ENCODE measurements around the gene MAP4K4. TPM values are rescaled to one million over a fixed set of nuclear protein-coding genes. Genes with fewer than 3 reads are reported as not detected.
A peak's percentile ranks its signal among the peaks of the same experiment; 100 is the strongest.

The MAP4K4 gene
- total and polyA plus RNA-seq, 9 donors, result 62.3 to 153 (median 133) TPM

GRCh38 chr2:101751875-101752619 is 54.5 kb downstream of the MAP4K4 start:
- Histone ChIP-seq H3K4me3 (ENCODE audit: low read length) (no peak overlapping the region), H3K4me1 (ENCODE audit: control insufficient read depth, insufficient read depth, low read length) (peaks cover 28% of the 10 kb centered on the region), H3K9me3 (replicated peaks; ENCODE audit: control insufficient read depth, low read depth, low read length) (no peaks in the 10 kb centered on the region), H3K36me3 (ENCODE audit: control insufficient read depth, insufficient read depth, low read length) (no peaks in the 10 kb centered on the region), H3K27me3 (ENCODE audit: control insufficient read depth, insufficient read depth, low read length) (no peaks in the 10 kb centered on the region), H3K27ac (ENCODE audit: low read length) (no peak overlapping the region)
- WGBS (ENCODE audit: insufficient coverage), result no CpG with 5 or more reads among the region's 3 CpGs
- DNase-seq, result no peak

- 8% methylated on average over 5 of the region's 5 CpGs for WGBS (ENCODE audit: insufficient coverage)
- H3K9me3 ChIP-seq (replicated peaks; ENCODE audit: control insufficient read depth, low read depth, low read length), result no peaks in the 10 kb centered on the region
- peak overlapping the region; percentile 7 for H3K27ac ChIP-seq (ENCODE audit: low read length)
- H3K36me3 ChIP-seq (ENCODE audit: control insufficient read depth, insufficient read depth, low read length), result no peaks in the 10 kb centered on the region
- peaks cover 28% of the 10 kb centered on the region for H3K4me1 ChIP-seq (ENCODE audit: control insufficient read depth, insufficient read depth, low read length)
- H3K4me3 ChIP-seq (ENCODE audit: low read length), result no peak overlapping the region
- DNase-seq, result no peak
- H3K27me3 ChIP-seq (ENCODE audit: control insufficient read depth, insufficient read depth, low read length), result no peaks in the 10 kb centered on the region
Measured at GRCh38 chr2:101752716-101753616, 55.5 kb downstream of the MAP4K4 start.

DNA sequence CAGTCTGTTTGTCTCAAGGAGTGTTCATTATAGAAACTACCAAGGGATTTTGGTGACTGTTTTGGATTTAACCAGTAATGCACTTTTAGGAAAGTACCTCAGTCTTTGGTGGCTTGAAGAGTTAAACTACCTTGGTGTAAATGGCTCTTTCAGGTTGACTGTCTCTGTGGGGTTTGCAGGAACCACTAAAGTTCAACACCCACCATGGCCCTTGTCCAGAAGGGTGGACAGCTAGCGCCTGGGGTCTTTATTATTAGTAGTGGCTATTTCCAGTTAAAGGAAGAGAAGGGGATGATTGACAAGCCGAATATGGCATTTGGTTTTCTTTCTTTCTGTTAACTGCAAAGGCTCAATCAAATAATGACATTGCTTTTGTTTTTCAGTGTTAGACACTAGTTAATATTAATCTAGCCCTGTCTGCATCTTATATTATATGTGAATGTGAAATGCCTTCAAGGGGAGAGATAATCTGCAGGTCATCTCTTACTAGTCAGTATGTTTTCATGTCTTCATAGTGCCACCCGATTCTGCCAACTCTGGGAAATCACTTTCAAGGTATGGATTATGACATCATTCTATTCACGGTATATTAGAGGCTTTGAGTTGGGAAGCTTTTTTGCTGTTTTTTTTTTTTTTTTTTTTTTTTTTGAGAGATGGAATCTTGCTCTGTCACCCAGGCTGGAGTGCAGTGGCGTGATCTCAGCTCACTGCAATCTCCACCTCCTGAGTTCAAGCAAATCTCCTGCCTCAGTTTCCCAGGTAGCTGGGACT is 56.4 kb downstream of the MAP4K4 start:
- Histone ChIP-seq H3K27ac (ENCODE audit: low read length) (no peak overlapping the region), H3K4me3 (ENCODE audit: low read length) (no peak overlapping the region), H3K27me3 (ENCODE audit: control insufficient read depth, insufficient read depth, low read length) (no peaks in the 10 kb centered on the region), H3K9me3 (replicated peaks; ENCODE audit: control insufficient read depth, low read depth, low read length) (no peaks in the 10 kb centered on the region), H3K36me3 (ENCODE audit: control insufficient read depth, insufficient read depth, low read length) (no peaks in the 10 kb centered on the region), H3K4me1 (ENCODE audit: control insufficient read depth, insufficient read depth, low read length) (peaks cover 28% of the 10 kb centered on the region)
- WGBS (ENCODE audit: insufficient coverage), result no CpG with 5 or more reads among the region's 5 CpGs
- no peak for DNase-seq

- no peaks in the 10 kb centered on the region for H3K9me3 ChIP-seq (replicated peaks; ENCODE audit: control insufficient read depth, low read depth, low read length)
- no peak for DNase-seq
- H3K36me3 ChIP-seq (ENCODE audit: control insufficient read depth, insufficient read depth, low read length), result no peaks in the 10 kb centered on the region
- no peak overlapping the region for H3K4me3 ChIP-seq (ENCODE audit: low read length)
- peaks cover 28% of the 10 kb centered on the region for H3K4me1 ChIP-seq (ENCODE audit: control insufficient read depth, insufficient read depth, low read length)
- H3K27me3 ChIP-seq (ENCODE audit: control insufficient read depth, insufficient read depth, low read length), result no peaks in the 10 kb centered on the region
- WGBS (ENCODE audit: insufficient coverage), result 71% methylated on average over 1 of the region's 2 CpGs
- H3K27ac ChIP-seq (ENCODE audit: low read length), result no peak overlapping the region
Measured at GRCh38 chr2:101754618-101755017, 57.1 kb downstream of the MAP4K4 start.

GRCh38 chr2:101756266-101756665 is 58.8 kb downstream of the MAP4K4 start:
- DNase-seq, result no peak
- Histone ChIP-seq H3K27ac (ENCODE audit: low read length) (no peak overlapping the region), H3K36me3 (ENCODE audit: control insufficient read depth, insufficient read depth, low read length) (no peaks in the 10 kb centered on the region), H3K9me3 (replicated peaks; ENCODE audit: control insufficient read depth, low read depth, low read length) (no peaks in the 10 kb centered on the region), H3K4me3 (ENCODE audit: low read length) (no peak overlapping the region), H3K4me1 (ENCODE audit: control insufficient read depth, insufficient read depth, low read length) (peaks cover 26% of the 10 kb centered on the region), H3K27me3 (ENCODE audit: control insufficient read depth, insufficient read depth, low read length) (no peaks in the 10 kb centered on the region)
- 50% methylated on average over 1 of the region's 3 CpGs for WGBS (ENCODE audit: insufficient coverage)

GRCh38 chr2:101758001-101758400 is 60.5 kb downstream of the MAP4K4 start:
- Histone ChIP-seq H3K4me1 (ENCODE audit: control insufficient read depth, insufficient read depth, low read length) (peaks cover 29% of the 10 kb centered on the region), H3K4me3 (ENCODE audit: low read length) (no peak overlapping the region), H3K9me3 (replicated peaks; ENCODE audit: control insufficient read depth, low read depth, low read length) (no peaks in the 10 kb centered on the region), H3K27me3 (ENCODE audit: control insufficient read depth, insufficient read depth, low read length) (no peaks in the 10 kb centered on the region), H3K36me3 (ENCODE audit: control insufficient read depth, insufficient read depth, low read length) (no peaks in the 10 kb centered on the region), H3K27ac (ENCODE audit: low read length) (no peak overlapping the region)
- DNase-seq, result no peak
- 94% methylated on average over 2 of the region's 3 CpGs for WGBS (ENCODE audit: insufficient coverage)

- Histone ChIP-seq H3K4me1 (ENCODE audit: control insufficient read depth, insufficient read depth, low read length) (peaks cover 31% of the 10 kb centered on the region), H3K36me3 (ENCODE audit: control insufficient read depth, insufficient read depth, low read length) (no peaks in the 10 kb centered on the region), H3K27me3 (ENCODE audit: control insufficient read depth, insufficient read depth, low read length) (no peaks in the 10 kb centered on the region), H3K27ac (ENCODE audit: low read length) (peak overlapping the region; percentile 52), H3K9me3 (replicated peaks; ENCODE audit: control insufficient read depth, low read depth, low read length) (no peaks in the 10 kb centered on the region), H3K4me3 (ENCODE audit: low read length) (no peak overlapping the region)
- peak; percentile 48 for DNase-seq
- no CpG with 5 or more reads among the region's 2 CpGs for WGBS (ENCODE audit: insufficient coverage)
Measured at GRCh38 chr2:101759162-101759561, 61.7 kb downstream of the MAP4K4 start.

DNA sequence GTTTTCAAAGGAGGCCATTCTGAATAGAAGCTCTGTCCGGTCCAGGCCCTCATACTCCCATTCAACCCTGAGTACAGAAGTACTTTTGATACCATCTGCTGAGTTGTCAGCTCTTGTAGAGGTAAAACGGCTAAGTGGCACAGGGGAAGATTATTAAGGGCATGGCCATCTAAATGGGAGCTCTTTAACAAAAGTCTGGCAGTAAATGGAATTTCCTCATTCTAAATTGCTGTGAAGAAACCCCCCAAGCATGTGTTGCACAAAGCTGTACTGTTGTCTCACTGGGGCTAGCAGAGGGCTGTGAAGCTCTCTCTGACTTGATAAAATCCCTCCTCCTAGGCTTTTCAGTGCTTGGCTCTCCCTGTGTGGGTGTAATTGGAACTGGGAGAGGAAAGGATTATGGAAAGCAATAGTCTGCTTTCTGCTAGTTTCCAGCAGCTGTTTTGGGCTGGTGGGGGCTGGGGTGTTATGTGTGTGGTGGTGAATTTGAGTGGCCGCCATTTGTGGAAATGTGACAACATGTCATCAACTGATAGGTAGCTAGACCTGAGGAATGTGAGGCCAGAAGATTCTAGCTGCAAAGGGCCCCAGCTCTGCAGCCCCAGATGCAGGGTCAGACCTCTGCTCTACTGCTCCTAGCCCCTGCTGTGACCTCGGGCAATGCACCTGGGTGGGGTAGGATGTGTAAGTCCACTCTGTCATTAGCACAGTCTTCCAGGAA is 65.1 kb downstream of the MAP4K4 start:
- peak overlapping the region; percentile 33 for H3K27ac ChIP-seq (ENCODE audit: low read length)
- DNase-seq, result peak; percentile 76
- H3K4me3 ChIP-seq (ENCODE audit: low read length), result no peak overlapping the region
- no peaks in the 10 kb centered on the region for H3K36me3 ChIP-seq (ENCODE audit: control insufficient read depth, insufficient read depth, low read length)
- H3K27me3 ChIP-seq (ENCODE audit: control insufficient read depth, insufficient read depth, low read length), result no peaks in the 10 kb centered on the region
- no peaks in the 10 kb centered on the region for H3K9me3 ChIP-seq (replicated peaks; ENCODE audit: control insufficient read depth, low read depth, low read length)
- H3K4me1 ChIP-seq (ENCODE audit: control insufficient read depth, insufficient read depth, low read length), result peaks cover 31% of the 10 kb centered on the region
- WGBS (ENCODE audit: insufficient coverage), result 13% methylated on average over 2 of the region's 4 CpGs

DNA sequence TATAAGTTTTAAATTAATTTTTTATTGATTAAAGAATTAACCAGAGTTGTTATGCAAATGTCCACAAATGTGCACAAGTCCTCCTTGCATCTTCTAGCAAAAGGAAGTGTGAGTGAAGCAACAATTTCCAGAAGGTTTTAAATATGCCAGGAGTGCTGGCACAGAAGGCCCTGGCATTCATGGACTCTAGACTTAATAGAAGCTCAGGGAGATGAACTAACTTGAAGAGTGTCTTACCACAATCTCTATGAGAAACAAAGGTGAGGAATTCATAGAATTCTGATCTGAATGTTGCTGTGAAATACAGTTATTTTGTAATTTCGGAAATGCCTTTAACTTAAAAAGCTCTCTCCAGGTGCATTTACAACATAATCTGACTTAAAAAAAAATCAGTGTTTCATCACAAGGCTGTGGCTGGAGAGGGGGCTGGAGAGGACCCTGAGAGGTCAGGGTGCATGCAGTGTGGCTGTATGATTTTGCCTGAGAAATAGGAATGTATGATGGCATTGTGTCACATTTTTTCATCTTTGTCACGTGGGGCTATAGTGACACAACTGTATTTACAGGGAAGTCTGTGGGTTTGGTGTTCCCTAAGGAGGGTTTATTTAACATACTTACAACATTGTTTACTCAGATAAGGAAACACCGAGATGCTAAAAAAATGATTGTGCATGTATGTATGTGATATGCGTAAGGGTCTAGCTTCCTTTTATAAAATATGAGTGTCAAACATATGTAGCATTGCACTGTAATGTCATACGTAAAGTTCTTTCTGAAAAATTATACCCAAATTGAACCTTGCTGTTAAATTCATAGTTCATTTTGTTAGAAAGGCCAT is 66.2 kb downstream of the MAP4K4 start:
- H3K27ac ChIP-seq (ENCODE audit: low read length), result no peak overlapping the region
- H3K4me1 ChIP-seq (ENCODE audit: control insufficient read depth, insufficient read depth, low read length), result peaks cover 33% of the 10 kb centered on the region
- no peaks in the 10 kb centered on the region for H3K27me3 ChIP-seq (ENCODE audit: control insufficient read depth, insufficient read depth, low read length)
- DNase-seq, result no peak
- no peaks in the 10 kb centered on the region for H3K36me3 ChIP-seq (ENCODE audit: control insufficient read depth, insufficient read depth, low read length)
- WGBS (ENCODE audit: insufficient coverage), result no CpG with 5 or more reads among the region's 5 CpGs
- H3K9me3 ChIP-seq (replicated peaks; ENCODE audit: control insufficient read depth, low read depth, low read length), result no peaks in the 10 kb centered on the region
- no peak overlapping the region for H3K4me3 ChIP-seq (ENCODE audit: low read length)
